Aorta (tissue), 5 donors: ENCODE measurements around the gene NUDCD2. TPM values are rescaled to one million over a fixed set of nuclear protein-coding genes. Genes with fewer than 3 reads are reported as not detected.
"Not testable (repeated sequence)": the region's sequence is repeated elsewhere in the genome, so short reads cannot be mapped to it uniquely, and the experiment has no call there.

ENCODE experiments used
- ATAC-seq: fragments of 200-7000 bp; cut with Tn5 transposase; one replicate; pipeline ENCODE4 v1.9.1; 2022; ENCODE audit warnings: moderate library complexity; ENCODE audit not compliant: low FRiP score
- DNase-seq, 2 donors: peaks; one replicate each; pipeline ENCODE4 v3.0.0-alpha.2; 2020
- H3K27ac ChIP-seq, 2 donors: one replicate each; pipeline ENCODE4 v1.5.1; 2013; ENCODE audit warnings: low read length in 2 of 2, mild to moderate bottlenecking in 2 of 2, moderate library complexity in 2 of 2, control low read depth in 1 of 2, inconsistent platforms in 1 of 2, low read depth in 1 of 2
- H3K27me3 ChIP-seq, 2 donors: one replicate each; pipeline ENCODE4 v1.6.1; 2013; ENCODE audit warnings: control low read depth in 1 of 2, low read length in 1 of 2, mild to moderate bottlenecking in 1 of 2, moderate library complexity in 1 of 2; ENCODE audit not compliant: insufficient read depth in 2 of 2, control insufficient read depth in 1 of 2
- H3K36me3 ChIP-seq, 2 donors: one replicate each; pipeline ENCODE4 v1.6.1; 2013; ENCODE audit warnings: control low read depth in 1 of 2, low read length in 1 of 2, mild to moderate bottlenecking in 1 of 2; ENCODE audit not compliant: insufficient read depth in 2 of 2, control insufficient read depth in 1 of 2
- H3K4me1 ChIP-seq, 2 donors: one replicate each; pipeline ENCODE4 v1.6.1; 2013; ENCODE audit warnings: low read length in 2 of 2, control low read depth in 1 of 2, mild to moderate bottlenecking in 1 of 2, moderate library complexity in 1 of 2; ENCODE audit not compliant: insufficient read depth in 2 of 2, control insufficient read depth in 1 of 2
- H3K4me3 ChIP-seq, 2 donors: one replicate each; pipeline ENCODE4 v1.5.1; 2013; ENCODE audit warnings: low read length in 2 of 2, control low read depth in 1 of 2, mild to moderate bottlenecking in 1 of 2
- H3K9me3 ChIP-seq: one replicate; pipeline ENCODE4 v1.6.1; 2013; ENCODE audit warnings: mild to moderate bottlenecking, low read length; ENCODE audit not compliant: control insufficient read depth
- WGBS, 2 donors: extraction: QIAGEN DNeasy Blood & Tissue Kit; methylation state at CpG; one replicate each; pipeline ENCODE4 v1.1.7; 2013; 5-methylcytosine and 5-hydroxymethylcytosine counted together
- intact Hi-C, 2 donors: fragments of 100-400 bp; cut with DNase I; formaldehyde crosslinking; loops; one replicate each; pipeline versions ENCODE4 v1.14.2 to v1.15.0; 2022
- polyA plus RNA-seq, 2 donors: library from polyadenylated mRNA; stranded (reverse); fragments of 200-250 nt; gene quantifications; one replicate each; pipeline ENCODE4 v1.2.3, GENCODE V29; 2013
- total RNA-seq, 2 donors: library from RNA; stranded (reverse); fragmentation: NEBNext Ultra II Directional; extraction: Animal tissue kit (Norgen Biotek cat#: 25700); gene quantifications; one replicate each; pipeline ENCODE4 v1.2.1, GENCODE V29; 2021
- donor health status: healthy with polysubstance abuse.
- donor health status: Bipolar disorder and iron deficiency.
- donor health status: DM: no; HTN: no; CAD: no.
- donor health status: DM: no; HTN: no; CAD: no.
- donor health status: DM: yes; HTN: yes; CAD: no.

NUDCD2 gene
- total and polyA plus RNA-seq, 4 donors, result 7.7 to 20.7 (median 11.8) TPM

DNA sequence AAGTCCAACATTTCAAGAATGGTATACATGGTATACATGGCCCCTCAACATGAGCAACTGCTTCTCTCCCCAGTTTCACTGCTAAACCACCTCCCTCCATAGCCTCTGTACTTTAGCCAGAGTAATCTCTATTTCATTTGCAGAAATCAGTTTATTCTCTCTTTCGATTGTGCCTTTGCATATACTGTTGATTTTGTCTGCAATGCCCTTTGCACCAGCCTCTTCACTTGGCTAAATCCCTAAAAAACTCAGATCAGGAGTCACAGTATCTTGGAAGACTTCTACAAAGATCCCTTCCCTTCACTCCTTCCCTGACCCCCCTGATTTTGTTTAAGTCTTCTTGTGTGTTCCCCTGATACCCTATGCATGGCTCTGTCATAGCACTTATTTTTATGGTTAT, 27.4 kb downstream of the NUDCD2 start:
- Histone ChIP-seq H3K4me3 (no peak overlapping the region), H3K4me1 (no peaks in the 10 kb centered on the region), H3K27me3 (no peaks in the 10 kb centered on the region), H3K27ac (no peak overlapping the region), H3K36me3 (no peaks in the 10 kb centered on the region), H3K9me3 (no peaks in the 10 kb centered on the region)
- DNase-seq, result no peak
- intact Hi-C loops, result no loop called here
- WGBS, 2 donors, result 86 to 88% methylated on average over 1 of the region's 1 CpG
- no peak for ATAC-seq

DNA sequence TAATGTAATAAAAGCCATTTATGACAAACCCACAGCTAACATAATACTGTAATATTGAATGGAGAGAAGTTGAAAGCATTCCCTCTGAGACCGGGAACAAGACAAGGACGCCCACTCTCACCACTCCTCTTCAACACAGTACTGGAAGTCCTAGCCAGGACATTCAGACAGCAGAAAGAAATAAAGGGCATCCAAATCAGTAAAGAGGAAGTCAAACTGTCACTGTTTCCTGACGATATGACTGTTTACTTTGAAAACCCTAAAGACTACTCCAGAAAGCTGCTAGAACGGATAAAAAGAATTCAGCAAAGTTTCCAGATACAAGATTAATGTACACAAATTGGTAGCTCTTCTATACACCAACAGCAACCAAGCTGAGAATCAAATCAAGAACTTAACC, 33.8 kb downstream of the NUDCD2 start:
- 52 to 56% methylated on average over 4 of the region's 4 CpGs for WGBS, 2 donors
- H3K27me3 ChIP-seq, H3K9me3 ChIP-seq, DNase-seq, H3K27ac ChIP-seq, H3K4me1 ChIP-seq, H3K4me3 ChIP-seq, ATAC-seq, H3K36me3 ChIP-seq, intact Hi-C loops: not testable (repeated sequence)

DNA sequence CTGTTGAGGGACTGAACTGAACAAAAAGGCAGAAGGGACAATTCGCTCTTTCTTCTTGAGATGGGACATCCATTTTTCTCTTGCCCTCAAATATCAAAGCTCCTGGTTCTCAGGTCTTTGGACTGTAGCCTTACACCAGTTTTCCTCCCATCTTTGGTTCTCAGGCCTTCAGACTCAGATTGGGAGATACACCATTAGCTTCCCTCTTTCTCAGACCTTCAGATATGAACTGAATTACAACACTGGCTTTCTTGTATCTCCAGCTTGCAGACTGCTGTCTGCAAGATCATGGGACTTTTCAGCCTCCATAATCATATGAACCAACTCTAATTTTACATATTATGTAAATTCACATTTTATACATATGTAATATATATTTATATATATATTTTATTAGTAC, 35.1 kb downstream of the NUDCD2 start:
- Histone ChIP-seq H3K27me3 (no peaks in the 10 kb centered on the region), H3K27ac (no peak overlapping the region), H3K9me3 (no peaks in the 10 kb centered on the region), H3K4me1 (no peaks in the 10 kb centered on the region), H3K4me3 (no peak overlapping the region), H3K36me3 (no peaks in the 10 kb centered on the region)
- DNase-seq (no peak), ATAC-seq (no peak)
- intact Hi-C loops, result no loop called here
- WGBS, 2 donors, result 95 to 100% methylated on average over 1 of the region's 1 CpG

DNA sequence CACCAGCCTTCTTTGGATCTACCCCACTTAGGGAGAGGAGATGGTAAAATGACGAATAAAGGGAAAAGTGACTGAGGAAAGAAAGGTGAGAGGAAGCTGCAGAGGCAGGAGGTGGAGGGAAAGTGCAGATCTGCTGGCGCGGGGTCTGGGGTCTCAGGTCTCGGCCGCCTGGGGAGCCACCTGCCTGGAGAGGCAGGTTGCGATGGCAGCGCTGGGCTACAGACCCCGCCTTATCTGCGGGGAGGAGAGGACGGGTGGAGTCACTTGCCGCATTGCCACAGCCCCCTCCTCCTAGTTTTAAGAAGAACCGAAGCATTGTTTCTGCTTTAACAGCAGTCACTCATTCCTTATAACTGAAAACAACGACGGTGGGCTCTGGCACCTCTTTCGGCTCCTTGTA, 44.2 kb downstream of the NUDCD2 start:
- H3K4me3 ChIP-seq, H3K27ac ChIP-seq, H3K27me3 ChIP-seq, H3K9me3 ChIP-seq, H3K4me1 ChIP-seq, intact Hi-C loops, H3K36me3 ChIP-seq, ATAC-seq, DNase-seq: not testable (repeated sequence)
- WGBS, 2 donors, result 15 to 19% methylated on average over 15 of the region's 15 CpGs

DNA sequence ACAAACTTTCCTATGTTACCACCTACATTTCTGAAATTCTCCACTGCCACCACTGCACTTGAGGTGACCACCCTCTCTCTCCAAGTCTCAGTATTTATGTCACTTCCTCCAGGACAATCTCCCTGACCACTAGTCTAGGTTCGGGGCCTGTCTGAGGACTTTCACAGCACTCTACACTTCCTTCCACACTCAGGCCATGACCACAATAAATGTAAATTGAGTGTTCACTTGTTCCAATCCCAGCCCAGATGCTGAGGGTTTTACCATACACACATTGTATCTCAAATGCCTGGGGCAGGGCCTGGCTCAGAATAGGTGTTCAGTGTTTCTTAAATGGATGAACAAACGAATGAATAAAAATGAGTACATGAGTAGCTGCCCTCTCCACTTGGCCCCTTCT, 49.4 kb downstream of the NUDCD2 start:
- DNase-seq, result no peak
- no peak overlapping the region for H3K4me3 ChIP-seq
- H3K9me3 ChIP-seq, result no peaks in the 10 kb centered on the region
- intact Hi-C loops, result no loop called here
- H3K4me1 ChIP-seq, result no peaks in the 10 kb centered on the region
- no peak overlapping the region for H3K27ac ChIP-seq
- ATAC-seq, result no peak
- 67 to 68% methylated on average over 2 of the region's 2 CpGs for WGBS, 2 donors
- no peaks in the 10 kb centered on the region for H3K36me3 ChIP-seq
- H3K27me3 ChIP-seq, result no peaks in the 10 kb centered on the region

DNA sequence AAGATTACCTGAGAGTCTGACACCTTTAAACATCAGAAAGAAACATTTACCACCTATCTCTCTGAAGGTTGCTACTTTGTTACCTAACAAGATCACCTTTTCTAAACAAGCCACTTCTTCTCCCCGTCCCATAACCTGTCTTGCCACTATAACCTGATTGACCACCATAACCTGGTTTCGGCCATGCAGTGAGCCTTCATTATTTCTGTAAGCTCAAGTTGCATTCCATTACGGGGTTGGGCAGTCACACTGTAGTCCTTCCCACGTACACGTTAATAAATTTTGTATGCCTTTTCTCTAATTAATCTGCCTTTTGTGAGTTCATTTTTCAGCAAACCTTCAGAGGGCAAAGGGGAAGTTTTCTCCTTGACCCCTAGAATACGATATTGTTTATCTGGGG, 50.5 kb downstream of the NUDCD2 start:
- Histone ChIP-seq H3K36me3 (no peaks in the 10 kb centered on the region), H3K4me3 (no peak overlapping the region), H3K4me1 (no peaks in the 10 kb centered on the region), H3K27ac (no peak overlapping the region), H3K9me3 (no peaks in the 10 kb centered on the region), H3K27me3 (no peaks in the 10 kb centered on the region)
- ATAC-seq, result no peak
- 74 to 79% methylated on average over 6 of the region's 6 CpGs for WGBS, 2 donors
- no peak for DNase-seq
- intact Hi-C loops, result no loop called here

DNA sequence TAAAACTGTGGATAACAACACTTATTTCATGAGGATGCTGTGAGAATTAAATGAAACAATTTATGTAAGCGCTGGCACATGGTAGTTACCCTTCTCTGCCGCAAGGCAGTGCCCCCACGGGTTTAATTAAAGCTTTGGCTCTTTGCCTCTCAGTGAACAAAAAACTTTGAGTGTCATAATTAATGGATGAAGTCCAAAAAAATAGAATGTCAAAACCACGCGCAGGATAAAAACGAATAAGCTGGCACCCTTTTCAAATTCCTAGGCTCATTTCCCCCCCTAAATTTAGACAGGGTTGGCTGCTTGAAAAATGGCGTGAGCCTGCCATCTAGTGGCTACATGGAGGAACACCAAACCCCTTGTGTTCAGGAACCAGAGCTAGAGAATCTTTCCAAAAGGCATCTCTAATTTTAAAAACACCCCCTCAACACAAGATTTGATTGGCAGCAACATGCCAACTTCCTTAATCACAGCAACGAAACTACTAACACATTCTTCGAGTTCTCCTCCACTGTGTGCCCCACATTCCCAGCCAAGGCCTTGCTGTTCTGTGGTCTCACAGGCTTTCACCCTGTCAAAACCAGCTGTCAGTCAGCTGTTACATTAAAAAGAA, 51.5 kb downstream of the NUDCD2 start:
- ATAC-seq (peak; percentile 81), DNase-seq (peak; percentile 61 to 83)
- no peaks in the 10 kb centered on the region for H3K4me1 ChIP-seq
- H3K27me3 ChIP-seq, result no peaks in the 10 kb centered on the region
- no peaks in the 10 kb centered on the region for H3K9me3 ChIP-seq
- no peaks in the 10 kb centered on the region for H3K36me3 ChIP-seq
- WGBS, 2 donors, result 6% methylated on average over 9 of the region's 9 CpGs
- intact Hi-C loops, result no loop called here
- no peak overlapping the region for H3K27ac ChIP-seq
- no peak overlapping the region for H3K4me3 ChIP-seq

DNA sequence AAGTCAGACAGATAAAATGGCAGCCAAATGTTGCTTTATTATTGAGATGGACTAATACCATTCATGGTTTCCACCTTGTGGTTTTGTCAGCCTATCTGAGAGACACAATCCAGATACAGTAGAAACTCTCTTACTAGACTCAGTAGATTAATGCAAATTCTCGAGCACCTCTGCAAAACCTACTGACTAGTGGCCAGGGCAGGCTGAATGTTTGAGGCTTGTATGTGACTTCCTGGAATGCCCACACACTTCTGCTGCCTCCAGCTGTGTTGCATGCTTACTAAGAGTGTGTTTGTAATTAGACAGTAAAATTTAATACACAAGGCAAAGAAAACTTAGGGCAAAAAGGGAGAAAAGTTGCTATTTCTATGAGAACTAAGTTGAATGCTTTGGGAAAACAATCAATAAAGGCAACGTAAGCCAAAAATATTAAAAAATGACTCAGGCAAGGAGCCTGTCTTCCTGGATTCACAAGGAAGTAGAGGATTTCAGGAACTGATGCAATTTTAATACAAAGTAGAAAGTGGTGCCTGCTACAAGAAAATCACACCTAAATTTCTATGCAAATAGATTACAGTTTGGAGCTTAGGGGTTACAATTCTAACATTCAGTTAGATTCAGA, 52.8 kb downstream of the NUDCD2 start:
- no peak for ATAC-seq
- DNase-seq, result no peak
- H3K4me3 ChIP-seq, result no peak overlapping the region
- intact Hi-C loops, result no loop called here
- H3K9me3 ChIP-seq, result no peaks in the 10 kb centered on the region
- H3K4me1 ChIP-seq, result no peaks in the 10 kb centered on the region
- no peaks in the 10 kb centered on the region for H3K27me3 ChIP-seq
- H3K27ac ChIP-seq, result no peak overlapping the region
- no peaks in the 10 kb centered on the region for H3K36me3 ChIP-seq
- 24 to 40% methylated on average over 2 of the region's 2 CpGs for WGBS, 2 donors

DNA sequence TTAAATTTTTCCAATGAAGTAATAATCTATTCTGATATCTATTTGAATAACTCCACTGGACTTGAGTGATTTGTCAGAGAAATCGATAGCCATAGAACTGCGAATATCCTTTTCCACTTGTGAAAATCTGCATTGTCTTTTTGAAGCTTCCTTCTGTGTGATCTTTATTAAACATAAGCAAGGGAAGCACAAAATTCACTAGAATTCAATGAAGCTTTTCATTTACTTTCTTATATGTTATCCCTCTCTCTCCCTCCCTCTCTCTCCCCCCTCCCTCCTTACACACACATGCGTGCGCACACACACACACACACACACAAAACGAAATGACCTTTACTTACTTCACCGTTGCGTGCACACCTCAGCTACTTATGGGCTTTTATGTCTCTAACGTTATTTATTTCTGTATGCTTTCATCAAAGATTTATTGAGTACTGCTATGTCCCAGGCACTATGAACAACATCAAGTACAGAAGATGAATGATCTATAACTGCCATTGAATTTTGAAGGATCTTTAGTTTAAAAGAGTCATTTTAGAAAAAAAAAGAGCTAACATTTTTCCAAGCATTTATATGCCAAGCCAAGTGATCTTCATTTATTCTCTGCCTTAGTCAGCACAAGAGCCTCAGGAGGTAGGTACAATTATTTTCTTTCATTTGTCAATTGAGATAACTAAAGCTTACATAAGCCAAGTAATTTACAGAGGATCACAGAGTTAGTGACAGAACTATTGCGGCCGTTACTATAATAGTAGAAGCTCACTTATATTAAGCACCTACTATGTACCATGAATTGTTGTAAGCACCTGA, 55.3 kb downstream of the NUDCD2 start:
- Histone ChIP-seq H3K4me1 (no peaks in the 10 kb centered on the region), H3K27me3 (no peaks in the 10 kb centered on the region), H3K4me3 (no peak overlapping the region), H3K27ac (no peak overlapping the region), H3K36me3 (no peaks in the 10 kb centered on the region), H3K9me3 (no peaks in the 10 kb centered on the region)
- WGBS, 2 donors, result 62 to 67% methylated on average over 10 of the region's 10 CpGs
- DNase-seq (no peak), ATAC-seq (no peak)
- intact Hi-C loops, result no loop called here
